ENCODE results near the gene FBXL17. TPM values are rescaled to one million over a fixed set of nuclear protein-coding genes. Genes with fewer than 3 reads are reported as not detected.

Gene FBXL17
- total RNA-seq, 1 experiment from 2014 or later: 11.6 TPM

DNA sequence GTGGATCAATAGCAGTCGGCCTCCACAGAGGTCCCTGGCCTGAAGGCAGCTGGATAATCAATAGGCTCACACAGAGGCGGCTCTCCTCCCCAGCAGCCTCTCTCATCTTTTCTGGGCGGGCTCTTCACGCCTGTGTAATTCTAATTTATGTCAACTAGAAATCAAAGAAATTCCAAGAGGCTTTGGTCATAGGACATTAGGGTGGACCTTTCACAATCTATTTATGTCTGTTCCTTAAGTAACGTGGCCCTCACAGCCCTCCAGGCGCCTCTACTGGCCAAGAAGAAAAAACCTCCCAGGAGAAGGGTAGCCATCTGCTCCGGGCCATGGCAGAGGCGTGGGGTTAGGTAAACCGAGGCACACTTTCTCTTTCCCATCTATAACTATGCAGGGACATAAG, 506.1 kb downstream of the FBXL17 start:
- no peaks in the 10 kb centered on the region for H3K9me3 ChIP-seq
- no peak overlapping the region for H3K4me3 ChIP-seq (ENCODE audit: low read depth, low read length)
- Mint-ChIP-seq H3K27me3 (ENCODE audit: insufficient read depth, unreplicated experiment) (no peaks in the 10 kb centered on the region), H3K27ac (ENCODE audit: unreplicated experiment) (no peak overlapping the region), H3K4me1 (ENCODE audit: low read depth, unreplicated experiment) (no peaks in the 10 kb centered on the region), H3K9me3 (ENCODE audit: unreplicated experiment) (no peaks in the 10 kb centered on the region), H3K4me3 (ENCODE audit: unreplicated experiment) (no peak overlapping the region), H3K36me3 (ENCODE audit: insufficient read depth, unreplicated experiment) (no peaks in the 10 kb centered on the region)
- no TSS peak for BruUV-seq (replicated peaks)
- peak in 1 of 2 experiments; percentile 17 for TF ChIP-seq CTCF (IDR thresholded peaks at IDR 0.05; ENCODE audit: insufficient read depth in 1 of 2, low read depth in 1 of 2, low read length in 1 of 2, severe bottlenecking in 1 of 2, unreplicated experiment in 1 of 2)
- DNase-seq: peak in 1 of 2 experiments; percentile 13
- intact Hi-C loops (cut with micrococcal nuclease; ENCODE audit: unreplicated experiment): no loop called here
- ChIA-PET CTCF (no interaction called here), POLR2A (no interaction called here)
- no peaks in the 10 kb centered on the region for H3K4me1 ChIP-seq
- no peaks in the 10 kb centered on the region for H3K27me3 ChIP-seq (replicated peaks; ENCODE audit: control insufficient read depth, insufficient read depth, low read length)
- H3K36me3 ChIP-seq (ENCODE audit: control insufficient read depth, insufficient read depth, low read length): no peaks in the 10 kb centered on the region

DNA sequence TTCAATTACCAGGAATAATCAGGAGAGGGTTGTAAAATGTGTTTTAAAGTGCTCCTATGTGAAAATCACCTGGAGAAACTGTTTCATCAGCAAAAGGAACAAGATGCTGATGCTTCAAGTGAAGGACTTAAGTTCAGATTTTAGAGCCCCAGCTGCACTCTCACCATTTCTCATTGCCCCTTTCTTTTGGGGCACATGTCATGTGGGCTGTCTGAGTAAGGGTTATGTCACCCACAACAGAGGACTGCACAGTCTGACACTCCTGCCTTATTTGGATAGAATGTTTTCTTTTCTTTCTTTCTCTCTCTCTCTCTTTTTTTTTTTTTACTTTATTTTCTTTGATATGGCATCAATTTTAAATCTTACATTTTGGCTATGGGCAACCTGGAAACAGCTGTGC, 507.1 kb downstream of the FBXL17 start:
- no peak overlapping the region for H3K27ac Mint-ChIP-seq (ENCODE audit: unreplicated experiment)

DNA sequence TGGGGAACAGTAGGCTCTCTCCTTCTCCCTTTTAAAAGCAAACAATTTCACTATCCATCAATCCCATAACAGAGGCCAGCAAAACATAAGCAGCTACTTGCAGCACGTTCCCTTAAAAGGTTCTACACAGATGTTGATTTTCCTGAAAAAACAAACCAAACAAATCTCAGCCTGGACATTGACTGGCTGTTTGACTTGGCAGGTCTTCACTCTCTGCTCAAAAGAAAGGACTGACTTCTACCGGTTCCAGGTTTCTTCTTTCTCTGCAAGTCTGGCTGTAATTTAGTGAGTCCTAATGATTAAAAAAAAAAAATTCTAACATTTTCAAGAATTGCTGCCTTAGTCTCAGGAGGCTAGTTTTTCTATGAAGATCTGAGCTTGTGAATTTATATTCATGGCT, 508.0 kb downstream of the FBXL17 start:
- no peak overlapping the region for H3K27ac Mint-ChIP-seq (ENCODE audit: unreplicated experiment)

More for the DNA sequence above, 507.1 kb downstream of the FBXL17 start:
- CTCF ChIA-PET: no interaction called here
- H3K27me3 Mint-ChIP-seq (ENCODE audit: insufficient read depth, unreplicated experiment): no peaks in the 10 kb centered on the region
- DNase-seq: no peak
- no peak overlapping the region for H3K4me3 ChIP-seq (ENCODE audit: low read depth, low read length)
- no peaks in the 10 kb centered on the region for H3K36me3 ChIP-seq (ENCODE audit: control insufficient read depth, insufficient read depth, low read length)
- no peaks in the 10 kb centered on the region for H3K36me3 Mint-ChIP-seq (ENCODE audit: insufficient read depth, unreplicated experiment)
- no peaks in the 10 kb centered on the region for H3K4me1 ChIP-seq
- intact Hi-C loops (cut with micrococcal nuclease; ENCODE audit: unreplicated experiment): no loop called here
- no TSS peak for BruUV-seq (replicated peaks)
- no peak overlapping the region for H3K4me3 Mint-ChIP-seq (ENCODE audit: unreplicated experiment)
- no peaks in the 10 kb centered on the region for H3K9me3 Mint-ChIP-seq (ENCODE audit: unreplicated experiment)
- no peaks in the 10 kb centered on the region for H3K27me3 ChIP-seq (replicated peaks; ENCODE audit: control insufficient read depth, insufficient read depth, low read length)
- H3K9me3 ChIP-seq: no peaks in the 10 kb centered on the region
- peaks cover 2% of the 10 kb centered on the region for H3K4me1 Mint-ChIP-seq (ENCODE audit: low read depth, unreplicated experiment)
- no peak for TF ChIP-seq CTCF (IDR thresholded peaks at IDR 0.05; ENCODE audit: insufficient read depth in 1 of 2, low read depth in 1 of 2, low read length in 1 of 2, severe bottlenecking in 1 of 2, unreplicated experiment in 1 of 2)
- POLR2A ChIA-PET: no interaction called here

More for the DNA sequence above, 508.0 kb downstream of the FBXL17 start:
- ChIA-PET POLR2A (no interaction called here), CTCF (no interaction called here)
- no peak for TF ChIP-seq CTCF (IDR thresholded peaks at IDR 0.05; ENCODE audit: insufficient read depth in 1 of 2, low read depth in 1 of 2, low read length in 1 of 2, severe bottlenecking in 1 of 2, unreplicated experiment in 1 of 2)
- H3K9me3 ChIP-seq: no peaks in the 10 kb centered on the region
- H3K27me3 ChIP-seq (replicated peaks; ENCODE audit: control insufficient read depth, insufficient read depth, low read length): no peaks in the 10 kb centered on the region
- no peaks in the 10 kb centered on the region for H3K36me3 Mint-ChIP-seq (ENCODE audit: insufficient read depth, unreplicated experiment)
- H3K9me3 Mint-ChIP-seq (ENCODE audit: unreplicated experiment): no peaks in the 10 kb centered on the region
- DNase-seq: no peak
- H3K27me3 Mint-ChIP-seq (ENCODE audit: insufficient read depth, unreplicated experiment): no peaks in the 10 kb centered on the region
- H3K4me1 ChIP-seq: no peaks in the 10 kb centered on the region
- no peak overlapping the region for H3K4me3 ChIP-seq (ENCODE audit: low read depth, low read length)
- H3K36me3 ChIP-seq (ENCODE audit: control insufficient read depth, insufficient read depth, low read length): no peaks in the 10 kb centered on the region
- peaks cover 10% of the 10 kb centered on the region for H3K4me1 Mint-ChIP-seq (ENCODE audit: low read depth, unreplicated experiment)
- no peak overlapping the region for H3K4me3 Mint-ChIP-seq (ENCODE audit: unreplicated experiment)
- intact Hi-C loops (cut with micrococcal nuclease; ENCODE audit: unreplicated experiment): no loop called here
- no TSS peak for BruUV-seq (replicated peaks)

Measured in Caco-2 (cell line).